Neuronal stem cell (in vitro differentiated cells): ENCODE results near the gene RESP18.

ENCODE experiments used
- DNase-seq: peaks from one replicate; pipeline ENCODE4 v3.0.0-alpha.2; 2013; ENCODE audit warnings: low spot score
- H2AFZ ChIP-seq: one replicate; pipeline ENCODE4 v1.6.1; 2013; ENCODE audit warnings: mild to moderate bottlenecking, low read length, inconsistent platforms
- H2AK5ac ChIP-seq: 2 replicates; pipeline ENCODE4 v1.6.1; 2013; ENCODE audit warnings: low read depth, mild to moderate bottlenecking, inconsistent platforms, low read length, moderate library complexity, mixed read lengths
- H2BK120ac ChIP-seq: 2 replicates; pipeline ENCODE4 v1.6.1; 2013; ENCODE audit warnings: low read depth, mild to moderate bottlenecking, inconsistent platforms, low read length, moderate library complexity, mixed read lengths
- H2BK12ac ChIP-seq: one replicate; pipeline ENCODE4 v1.6.1; 2013; ENCODE audit warnings: low read length, inconsistent platforms
- H2BK15ac ChIP-seq: 2 replicates; pipeline ENCODE4 v1.6.1; 2013; ENCODE audit warnings: mild to moderate bottlenecking, low read length, inconsistent platforms, mixed read lengths
- H2BK5ac ChIP-seq: one replicate; pipeline ENCODE4 v1.6.1; 2013; ENCODE audit warnings: inconsistent platforms, mild to moderate bottlenecking, low read length, moderate library complexity
- H3K14ac ChIP-seq: one replicate; pipeline ENCODE4 v1.6.1; 2013; ENCODE audit warnings: low read length, inconsistent platforms
- H3K18ac ChIP-seq: 2 replicates; pipeline ENCODE4 v1.6.1; 2013; ENCODE audit warnings: low read length, inconsistent platforms
- H3K23ac ChIP-seq: 2 replicates; pipeline ENCODE4 v1.6.1; 2013; ENCODE audit warnings: low read depth, mild to moderate bottlenecking, mixed read lengths, low read length, inconsistent platforms; ENCODE audit not compliant: poor library complexity
- H3K27ac ChIP-seq: replicated peaks from 3 replicates; pipeline ENCODE4 v1.5.1; 2013; ENCODE audit warnings: low read length, inconsistent platforms
- H3K27me3 ChIP-seq, 3 experiments: 2 replicates each; pipeline ENCODE4 v1.6.1; 2013; ENCODE audit warnings: low read length in 3 of 3, mild to moderate bottlenecking in 2 of 3, inconsistent platforms in 1 of 3, low read depth in 1 of 3, mixed read lengths in 1 of 3, moderate library complexity in 1 of 3; ENCODE audit not compliant: control insufficient read depth in 3 of 3, insufficient read depth in 3 of 3
- H3K36me3 ChIP-seq, 2 donors: replicated peaks in 1 of 2; 2 replicates each; pipeline ENCODE4 v1.6.1; 2013; ENCODE audit warnings: low read length in 2 of 2; ENCODE audit not compliant: control insufficient read depth in 2 of 2, insufficient read depth in 2 of 2
- H3K4ac ChIP-seq: 2 replicates; pipeline ENCODE4 v1.6.1; 2013; ENCODE audit warnings: inconsistent platforms, mild to moderate bottlenecking, low read length, moderate library complexity
- H3K4me1 ChIP-seq, 2 donors: 1 replicate in 1 of 2; 2 replicates in 1 of 2; pipeline ENCODE4 v1.6.1; 2013; ENCODE audit warnings: low read length in 2 of 2, low read depth in 1 of 2; ENCODE audit not compliant: control insufficient read depth in 2 of 2, insufficient read depth in 1 of 2
- H3K4me2 ChIP-seq: one replicate; pipeline ENCODE4 v1.6.1; 2013; ENCODE audit warnings: mild to moderate bottlenecking, low read length, inconsistent platforms; ENCODE audit not compliant: insufficient read depth, poor library complexity, severe bottlenecking
- H3K4me3 ChIP-seq, 2 donors: 2 replicates each; pipeline ENCODE4 v1.5.1; 2013; ENCODE audit warnings: low read length in 2 of 2, mild to moderate bottlenecking in 2 of 2, inconsistent platforms in 1 of 2, moderate library complexity in 1 of 2
- H3K79me1 ChIP-seq: one replicate; pipeline ENCODE4 v1.6.1; 2013; ENCODE audit warnings: low read depth, mild to moderate bottlenecking, inconsistent platforms, low read length, moderate library complexity
- H3K9ac ChIP-seq: one replicate; pipeline ENCODE4 v1.6.1; 2013; ENCODE audit warnings: mild to moderate bottlenecking, low read depth, low read length, inconsistent platforms; ENCODE audit not compliant: poor library complexity
- H3K9me3 ChIP-seq, 2 donors: replicated peaks in 1 of 2; 2 replicates each; pipeline versions ENCODE3 to v1.6.1; 2013; ENCODE audit warnings: low read length in 2 of 2, mild to moderate bottlenecking in 2 of 2, inconsistent platforms in 1 of 2, low read depth in 1 of 2, mixed read lengths in 1 of 2, moderate library complexity in 1 of 2; ENCODE audit not compliant: control insufficient read depth in 2 of 2, insufficient read depth in 1 of 2
- H4K8ac ChIP-seq: one replicate; pipeline ENCODE4 v1.6.1; 2013; ENCODE audit warnings: low read depth, mild to moderate bottlenecking, inconsistent platforms, low read length, moderate library complexity
- H4K91ac ChIP-seq: one replicate; pipeline ENCODE4 v1.6.1; 2013; ENCODE audit warnings: low read length, low read depth, mild to moderate bottlenecking, inconsistent platforms; ENCODE audit not compliant: poor library complexity
- WGBS, 2 donors: extraction: QIAGEN DNeasy Blood & Tissue Kit; methylation state at CpG; one replicate each; pipeline ENCODE4 v1.1.7; 2013; ENCODE audit warnings: missing lambda C conversion rate in 2 of 2, mixed read lengths in 1 of 2; ENCODE audit not compliant: insufficient read length in 2 of 2, insufficient replicate concordance in 1 of 2; ENCODE audit errors: extremely low coverage in 2 of 2; 5-methylcytosine and 5-hydroxymethylcytosine counted together

RESP18 gene

DNA sequence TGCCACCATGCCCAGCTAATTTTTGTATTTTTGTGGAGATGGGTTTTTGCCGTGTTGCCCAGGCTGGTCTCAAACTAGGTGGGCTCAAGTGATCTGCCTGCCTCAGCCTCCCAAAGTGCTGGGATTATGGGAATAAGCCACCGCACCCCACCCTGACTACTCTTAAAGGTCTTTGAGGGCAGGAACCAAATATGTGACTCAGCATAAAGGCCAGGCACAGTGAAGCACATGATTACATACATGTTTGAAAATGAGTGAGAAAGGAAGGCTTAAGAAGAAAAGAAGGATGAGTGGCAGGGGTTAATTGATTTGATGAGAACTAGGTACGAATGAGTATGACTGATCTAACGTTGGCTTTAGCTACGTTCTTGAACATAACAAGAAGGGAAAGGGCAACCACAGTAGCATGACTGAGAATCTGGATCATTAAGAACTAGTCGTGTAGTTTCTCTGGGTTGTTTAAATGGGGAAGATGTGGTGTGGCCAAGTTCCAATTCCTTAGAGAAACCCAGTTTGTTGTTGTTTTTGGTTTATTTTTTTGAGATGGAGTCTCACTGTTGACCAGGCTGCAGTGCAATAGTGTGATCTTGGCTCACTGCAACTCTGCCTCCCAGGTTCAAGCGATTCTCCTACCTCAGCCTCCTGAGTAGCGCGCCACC, 6.8 kb downstream of the RESP18 start:
- Histone ChIP-seq H3K4me2 (no peak overlapping the region), H3K9ac (no peak overlapping the region), H3K36me3 (no peaks in the 10 kb centered on the region), H3K9me3 (no peaks in the 10 kb centered on the region), H2BK15ac (no peak overlapping the region), H3K4ac (no peak overlapping the region), H2BK120ac (no peak overlapping the region), H3K14ac (no peak overlapping the region), H2BK5ac (no peak overlapping the region), H3K4me1 (no peaks in the 10 kb centered on the region), H3K4me3 (no peak overlapping the region), H3K23ac (no peak overlapping the region), H2AK5ac (no peak overlapping the region), H2BK12ac (no peak overlapping the region), H4K8ac (no peak overlapping the region), H2AFZ (no peak overlapping the region), H4K91ac (no peak overlapping the region), H3K27me3 (peaks cover 0 to 69% (median 9%) of the 10 kb centered on the region in 3 experiments), H3K27ac (no peak overlapping the region), H3K18ac (no peak overlapping the region), H3K79me1 (no peaks in the 10 kb centered on the region)
- no peak for DNase-seq
- WGBS, 2 donors: no CpG with 5 or more reads among the region's 9 CpGs

DNA sequence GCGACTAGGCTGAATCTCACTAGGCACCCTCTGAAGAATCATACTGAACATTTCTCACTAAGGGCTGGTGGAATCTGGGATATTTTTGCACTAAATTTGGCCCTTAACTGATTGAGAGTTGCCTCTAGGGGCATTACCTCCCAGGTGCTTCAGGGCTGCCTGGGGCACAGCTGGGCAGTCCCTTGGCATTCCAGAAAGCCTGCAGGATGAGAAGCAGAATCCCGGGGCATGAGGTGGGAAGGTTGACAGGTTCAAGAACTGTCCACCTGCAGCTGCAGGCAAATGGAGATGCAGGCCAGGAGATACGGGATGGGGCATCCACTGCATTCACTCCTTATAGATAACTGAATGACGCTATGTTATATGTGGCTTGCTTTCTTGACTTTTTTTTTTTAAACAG, 7.4 kb downstream of the RESP18 start:
- H3K27me3 ChIP-seq: peaks cover 0 to 62% (median 4%) of the 10 kb centered on the region in 3 experiments
- H3K18ac ChIP-seq: no peak overlapping the region
- no peak overlapping the region for H3K4me2 ChIP-seq
- H3K4ac ChIP-seq: no peak overlapping the region
- no peaks in the 10 kb centered on the region for H3K79me1 ChIP-seq
- no peak overlapping the region for H2BK120ac ChIP-seq
- no peak overlapping the region for H3K27ac ChIP-seq
- H4K8ac ChIP-seq: no peak overlapping the region
- no peak overlapping the region for H3K23ac ChIP-seq
- no peak overlapping the region for H2BK5ac ChIP-seq
- no peak overlapping the region for H3K14ac ChIP-seq
- H3K4me3 ChIP-seq: no peak overlapping the region
- no peak overlapping the region for H2BK15ac ChIP-seq
- H2BK12ac ChIP-seq: no peak overlapping the region
- no peaks in the 10 kb centered on the region for H3K36me3 ChIP-seq
- H4K91ac ChIP-seq: no peak overlapping the region
- DNase-seq: no peak
- no CpG with 5 or more reads among the region's 4 CpGs for WGBS, 2 donors
- H3K4me1 ChIP-seq: no peaks in the 10 kb centered on the region
- H2AFZ ChIP-seq: no peak overlapping the region
- H3K9me3 ChIP-seq: no peaks in the 10 kb centered on the region
- no peak overlapping the region for H2AK5ac ChIP-seq
- no peak overlapping the region for H3K9ac ChIP-seq

DNA sequence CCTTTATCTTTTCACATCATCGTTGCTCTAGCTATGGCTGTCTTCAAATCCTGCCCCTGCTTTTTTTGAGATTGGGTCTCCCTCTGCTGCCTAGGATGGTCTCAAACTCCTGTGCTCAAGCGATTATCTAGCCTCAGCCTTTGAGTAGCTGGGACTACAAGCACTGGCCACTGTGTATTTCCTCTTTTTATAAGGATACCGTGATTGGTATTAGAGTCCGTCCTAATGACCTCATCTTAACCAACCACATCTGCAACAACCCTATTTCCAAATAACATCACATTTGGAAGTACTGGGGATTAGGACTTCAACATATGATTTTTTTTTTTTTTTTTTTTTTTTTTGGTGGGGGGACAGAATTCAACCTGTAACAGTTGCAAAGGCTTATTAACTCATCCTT, 9.1 kb downstream of the RESP18 start:
- Histone ChIP-seq H2AK5ac (no peak overlapping the region), H3K36me3 (no peaks in the 10 kb centered on the region), H3K9ac (no peak overlapping the region), H3K4me2 (no peak overlapping the region), H3K27ac (no peak overlapping the region), H3K4me3 (no peak overlapping the region), H2BK5ac (no peak overlapping the region), H2BK120ac (no peak overlapping the region), H2AFZ (no peak overlapping the region), H3K27me3 (peaks cover 0 to 47% (median 2%) of the 10 kb centered on the region in 3 experiments), H3K18ac (no peak overlapping the region), H3K23ac (no peak overlapping the region), H4K91ac (no peak overlapping the region), H2BK15ac (no peak overlapping the region), H3K4ac (no peak overlapping the region), H3K14ac (no peak overlapping the region), H3K4me1 (no peaks in the 10 kb centered on the region), H4K8ac (no peak overlapping the region), H3K9me3 (no peaks in the 10 kb centered on the region), H2BK12ac (no peak overlapping the region), H3K79me1 (no peaks in the 10 kb centered on the region)
- no CpG with 5 or more reads among the region's 4 CpGs for WGBS, 2 donors
- DNase-seq: no peak

DNA sequence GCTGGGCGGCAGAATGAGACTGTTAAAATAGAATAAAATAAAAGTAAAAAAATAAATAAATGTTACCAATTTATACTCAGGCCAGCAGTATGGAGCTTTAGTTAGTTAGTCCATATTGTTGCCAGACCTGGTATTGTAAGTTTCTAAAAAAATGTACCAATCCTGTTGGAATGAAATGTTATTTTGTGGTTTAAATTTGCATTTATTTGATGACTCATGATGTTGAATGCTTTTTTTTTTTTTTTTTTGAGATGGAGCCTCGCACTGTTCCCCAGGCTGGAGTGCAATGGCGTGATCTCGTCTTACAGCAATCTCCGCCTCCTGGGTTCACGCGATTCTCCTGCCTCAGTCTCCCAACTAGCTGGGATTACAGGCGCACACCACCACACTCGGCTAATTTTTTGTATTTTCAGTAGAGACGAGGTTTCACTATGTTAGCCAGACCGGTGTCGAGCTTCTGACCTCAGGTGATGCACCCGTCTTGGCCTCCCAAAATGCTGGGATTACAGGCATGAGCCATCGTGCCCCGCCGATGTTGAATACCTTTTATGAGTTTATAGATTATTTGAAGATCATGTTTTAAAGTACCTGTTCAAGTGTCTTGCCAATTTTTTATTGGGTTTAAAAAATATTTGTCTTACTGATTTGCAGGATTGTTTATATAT, 17.6 kb downstream of the RESP18 start:
- Histone ChIP-seq H3K23ac (no peak overlapping the region), H3K79me1 (no peaks in the 10 kb centered on the region), H3K4me2 (no peak overlapping the region), H2BK5ac (no peak overlapping the region), H2AK5ac (no peak overlapping the region), H3K9me3 (no peaks in the 10 kb centered on the region), H2BK12ac (no peak overlapping the region), H3K4me3 (no peak overlapping the region), H3K14ac (no peak overlapping the region), H2BK120ac (no peak overlapping the region), H3K9ac (no peak overlapping the region), H3K27me3 (peaks cover 0 to 7% (median 5%) of the 10 kb centered on the region in 3 experiments), H2BK15ac (no peak overlapping the region), H4K8ac (no peak overlapping the region), H2AFZ (no peak overlapping the region), H3K4me1 (no peaks in the 10 kb centered on the region), H3K4ac (no peak overlapping the region), H3K27ac (no peak overlapping the region), H3K18ac (no peak overlapping the region), H3K36me3 (no peaks in the 10 kb centered on the region), H4K91ac (no peak overlapping the region)
- no CpG with 5 or more reads among the region's 16 CpGs for WGBS, 2 donors
- no peak for DNase-seq
